Femur (tissue), 1 donor: Measurements from ENCODE around the gene FPGS.
"Not testable (repeated sequence)": the region's sequence is repeated elsewhere in the genome, so short reads cannot be mapped to it uniquely, and the experiment has no call there.

Source experiments
- DNase-seq: peaks from one replicate; pipeline ENCODE4 v3.0.0-alpha.2; 2017

FPGS gene, protein sequence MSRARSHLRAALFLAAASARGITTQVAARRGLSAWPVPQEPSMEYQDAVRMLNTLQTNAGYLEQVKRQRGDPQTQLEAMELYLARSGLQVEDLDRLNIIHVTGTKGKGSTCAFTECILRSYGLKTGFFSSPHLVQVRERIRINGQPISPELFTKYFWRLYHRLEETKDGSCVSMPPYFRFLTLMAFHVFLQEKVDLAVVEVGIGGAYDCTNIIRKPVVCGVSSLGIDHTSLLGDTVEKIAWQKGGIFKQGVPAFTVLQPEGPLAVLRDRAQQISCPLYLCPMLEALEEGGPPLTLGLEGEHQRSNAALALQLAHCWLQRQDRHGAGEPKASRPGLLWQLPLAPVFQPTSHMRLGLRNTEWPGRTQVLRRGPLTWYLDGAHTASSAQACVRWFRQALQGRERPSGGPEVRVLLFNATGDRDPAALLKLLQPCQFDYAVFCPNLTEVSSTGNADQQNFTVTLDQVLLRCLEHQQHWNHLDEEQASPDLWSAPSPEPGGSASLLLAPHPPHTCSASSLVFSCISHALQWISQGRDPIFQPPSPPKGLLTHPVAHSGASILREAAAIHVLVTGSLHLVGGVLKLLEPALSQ

DNA sequence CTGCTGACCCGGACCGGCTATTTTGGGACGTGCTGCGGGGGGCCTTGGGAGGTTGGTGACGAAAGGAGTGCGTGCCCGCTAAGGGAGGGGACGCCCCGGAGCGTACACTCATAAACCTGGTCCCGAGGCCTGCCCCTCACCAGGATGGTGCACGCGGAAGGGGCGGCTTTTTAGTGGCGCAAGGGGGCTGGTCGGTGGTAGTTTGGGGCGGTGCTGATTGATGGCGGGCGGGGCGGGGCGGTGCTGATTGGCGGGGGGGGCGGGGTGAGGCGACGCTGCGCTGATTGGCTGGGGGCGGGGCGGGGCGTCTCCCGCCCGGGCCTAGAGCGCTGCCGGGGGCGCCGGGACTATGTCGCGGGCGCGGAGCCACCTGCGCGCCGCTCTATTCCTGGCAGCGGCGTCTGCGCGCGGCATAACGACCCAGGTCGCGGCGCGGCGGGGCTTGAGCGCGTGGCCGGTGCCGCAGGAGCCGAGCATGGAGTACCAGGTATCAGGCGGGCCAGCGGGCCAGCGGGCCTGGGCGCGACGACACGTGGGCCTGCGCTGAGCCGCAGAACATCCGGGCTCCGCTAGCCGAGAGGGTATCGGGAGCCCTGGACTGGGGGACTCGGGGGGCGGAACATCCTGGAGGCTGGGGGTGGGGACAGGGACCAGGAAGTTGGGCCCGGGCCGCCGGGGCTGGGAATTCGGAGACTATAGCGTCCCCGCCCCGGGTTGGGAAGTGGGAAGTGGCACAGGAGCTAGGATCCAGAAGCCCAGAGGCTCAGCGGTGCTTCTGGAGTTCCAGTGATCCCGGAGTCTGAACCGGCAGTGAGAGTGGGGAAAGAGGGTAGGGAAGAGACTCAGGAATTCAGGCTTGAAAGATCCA, at the start of gene FPGS:
TSS of gene FPGS (plus strand) at position 307 of the 868 bp plus-strand sequence. CDS start at position 350, 43 bp downstream.
- peak; percentile 93 for DNase-seq

DNA sequence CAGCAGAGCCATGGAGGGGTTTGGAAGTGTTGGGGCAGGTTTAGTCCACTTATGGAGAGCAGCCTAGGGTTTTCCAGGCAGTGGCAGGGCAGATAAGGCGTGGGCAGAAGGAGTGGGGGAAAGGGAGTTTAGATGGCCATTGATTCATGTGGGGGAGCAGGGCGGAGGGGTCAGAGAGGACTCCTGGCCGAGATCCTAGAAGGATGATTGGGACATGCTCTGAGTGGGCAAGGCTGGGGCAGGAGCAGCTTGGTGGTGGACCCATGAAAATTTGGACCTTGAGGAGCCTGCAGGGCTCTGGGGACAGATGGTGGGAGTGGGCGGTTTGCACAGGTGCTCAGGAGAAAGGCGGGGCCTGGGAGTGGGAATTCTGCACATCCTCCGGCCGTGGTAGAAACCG, 49.5 kb upstream of the FPGS start:
- DNase-seq = no peak

DNA sequence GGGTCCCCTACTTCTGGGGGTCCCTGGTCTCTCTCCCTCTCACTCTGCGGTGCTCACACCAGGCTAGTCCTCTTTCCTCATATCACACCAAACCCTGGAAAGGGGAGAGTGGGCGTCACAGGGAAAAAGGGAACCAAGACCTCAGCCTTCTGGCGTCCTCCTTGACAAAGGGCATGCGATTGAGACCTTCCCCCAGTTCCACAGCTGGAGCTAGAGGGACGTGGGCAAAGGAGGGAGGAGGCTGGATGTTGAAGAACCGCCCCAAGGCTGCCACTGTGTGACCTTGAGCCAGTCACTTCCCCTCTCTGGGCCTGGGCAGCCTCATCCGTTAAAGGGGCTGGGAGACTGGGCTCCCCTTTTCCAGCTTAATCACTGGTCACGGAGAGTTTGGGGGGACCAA, 49.1 kb upstream of the FPGS start:
- no peak for DNase-seq

DNA sequence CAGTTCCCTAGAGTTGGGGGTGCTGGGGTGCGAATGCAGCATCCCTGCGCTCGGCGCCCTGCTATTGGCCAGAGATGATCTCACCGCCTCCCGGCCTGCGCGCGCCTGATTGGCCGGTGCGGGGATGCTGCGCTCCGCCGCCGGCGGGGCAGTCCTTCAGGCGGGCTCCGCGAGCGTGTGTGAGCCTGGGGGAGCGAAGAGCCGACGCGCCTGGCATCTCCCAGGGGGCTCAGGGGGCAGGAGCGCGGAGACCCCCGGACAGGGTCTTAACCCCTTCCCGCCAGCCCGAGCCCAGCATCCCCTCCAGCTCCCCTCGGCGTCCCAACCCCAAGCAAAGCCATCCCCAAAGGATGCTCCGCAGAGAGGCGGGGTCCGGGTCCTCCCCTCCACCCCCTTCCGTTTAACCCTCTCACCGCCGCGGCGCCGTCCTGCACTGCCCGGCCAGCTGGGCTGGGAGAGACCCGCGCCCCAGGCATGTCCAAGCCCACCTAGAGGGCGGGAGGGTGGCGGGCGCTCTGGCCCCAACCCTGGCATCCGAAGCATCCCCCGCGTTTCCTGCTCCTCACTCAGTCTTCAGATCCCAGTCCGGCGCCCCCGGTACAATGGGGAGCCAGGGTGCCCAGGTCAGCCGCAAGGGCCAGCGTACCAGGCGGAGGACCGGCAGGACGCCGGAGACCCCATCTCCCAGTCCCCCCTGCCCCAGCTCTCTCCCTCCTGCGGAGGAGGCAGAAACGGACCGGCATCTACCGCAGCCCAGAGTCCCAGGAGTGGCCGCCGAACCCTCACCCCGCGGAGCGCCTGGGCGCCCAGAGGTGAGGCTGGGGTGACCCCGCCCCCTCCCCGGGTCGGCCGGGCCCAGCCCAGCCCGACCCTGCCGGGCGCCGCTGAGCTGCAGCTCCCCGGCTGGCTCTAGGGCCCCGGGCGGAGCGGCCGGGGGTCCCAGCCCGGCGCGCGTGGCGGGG, 48.3 kb upstream of the FPGS start:
- DNase-seq = no peak

DNA sequence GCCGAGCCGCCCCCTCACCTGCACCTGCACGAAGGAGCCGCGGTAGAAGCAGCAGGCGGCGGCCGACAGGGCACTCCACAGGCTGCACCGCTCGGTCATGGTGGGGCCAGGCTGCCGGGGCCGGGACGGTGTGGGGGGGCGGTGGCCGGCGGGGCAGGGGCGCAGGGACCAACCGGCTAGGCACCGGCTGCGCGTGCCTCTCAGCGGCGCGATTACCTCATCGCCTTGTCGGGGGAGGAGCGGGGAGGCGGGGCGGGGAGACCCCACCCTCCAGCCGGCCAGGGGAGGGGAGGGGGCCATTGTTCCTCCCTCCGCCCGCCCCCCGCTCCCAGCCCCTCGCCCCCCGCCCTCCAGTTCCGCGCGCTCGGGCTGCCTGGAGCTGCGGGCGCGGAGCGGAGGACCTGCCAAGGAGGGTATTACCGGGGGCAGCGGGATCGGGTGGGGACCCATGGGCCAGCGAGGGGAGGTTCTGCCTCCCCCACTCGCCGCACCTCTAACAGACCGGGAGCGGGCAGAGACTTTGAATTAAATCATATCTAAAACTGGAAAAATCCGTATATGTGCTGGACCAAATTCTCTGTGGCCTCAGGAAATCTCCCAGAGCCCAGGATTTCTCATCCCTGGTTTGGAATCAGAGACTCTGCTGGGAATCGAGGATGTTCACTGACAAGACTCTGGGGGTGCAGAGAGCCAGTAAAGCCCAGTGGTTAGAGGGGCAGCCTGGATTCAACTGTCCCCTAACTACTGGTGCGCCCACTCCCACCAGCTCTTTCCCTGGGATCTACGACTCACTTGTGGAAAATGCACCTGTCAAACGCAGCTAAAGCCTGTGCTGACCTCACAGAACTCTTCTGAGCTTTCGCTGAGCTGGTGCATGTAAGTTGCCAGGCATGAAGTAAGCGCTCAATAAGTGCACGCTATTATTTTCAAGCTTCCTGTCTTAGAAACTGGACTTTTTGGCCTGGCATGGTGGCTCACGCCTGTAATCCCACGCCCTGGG, 47.3 kb upstream of the FPGS start:
- no peak for DNase-seq

DNA sequence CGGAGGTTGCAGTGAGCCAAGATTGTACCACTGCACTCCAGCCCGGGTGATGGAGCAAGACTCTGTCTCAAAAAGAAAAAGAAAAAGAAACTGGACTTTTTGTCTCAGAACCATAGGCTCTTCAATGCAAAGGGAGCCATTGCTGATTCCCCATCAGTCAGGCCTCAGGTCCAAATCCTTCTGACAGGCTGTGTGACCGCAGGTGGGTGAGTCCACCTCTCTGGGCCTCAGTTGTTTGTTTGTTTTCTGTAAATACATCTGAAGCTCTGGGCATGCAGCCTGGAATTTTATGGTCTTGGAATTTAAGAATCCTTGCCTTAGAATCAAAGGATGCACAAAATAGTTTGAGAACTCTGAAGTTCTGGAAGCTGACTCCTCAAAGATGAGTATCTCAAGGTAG, 46.4 kb upstream of the FPGS start:
- no peak for DNase-seq

DNA sequence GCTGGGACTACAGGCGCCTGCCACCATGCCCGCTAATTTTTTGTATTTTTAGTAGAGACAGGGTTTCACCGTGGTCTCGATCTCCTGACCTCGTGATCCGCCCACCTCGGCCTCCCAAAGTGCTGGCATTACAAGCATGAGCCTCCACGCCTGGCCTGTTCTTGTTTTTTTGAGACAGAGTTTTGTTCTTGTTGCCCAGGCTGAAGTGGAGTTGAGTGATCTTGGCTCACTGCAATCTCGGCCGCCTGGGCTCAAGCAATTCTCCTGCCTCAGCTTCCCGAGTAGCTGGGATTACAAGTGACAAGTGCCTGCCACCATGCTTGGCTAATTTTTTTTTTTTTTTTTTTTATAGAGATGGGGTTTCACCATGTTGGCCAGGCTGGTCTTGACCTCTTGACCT, 45.9 kb upstream of the FPGS start:
- DNase-seq = not testable (repeated sequence)

DNA sequence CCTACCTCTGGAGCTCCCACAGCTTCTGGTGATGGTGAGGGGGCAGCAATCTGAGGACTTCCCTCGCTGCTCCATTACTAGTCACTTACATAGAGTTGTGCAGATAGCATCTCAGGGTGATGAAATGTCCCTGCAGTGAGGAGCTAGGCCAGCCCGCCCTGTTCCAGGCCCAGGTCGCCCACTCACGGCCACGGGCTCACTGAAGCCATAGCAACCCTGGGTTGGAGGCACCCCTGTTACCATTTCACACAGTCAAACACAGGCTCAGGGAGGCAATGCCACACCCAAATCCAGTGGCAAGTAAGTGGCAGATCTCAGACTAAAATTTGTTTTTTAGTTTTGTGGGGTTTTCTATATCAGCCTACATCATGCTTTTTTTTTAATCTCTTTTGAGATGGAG, 43.8 kb upstream of the FPGS start:
- no peak for DNase-seq

DNA sequence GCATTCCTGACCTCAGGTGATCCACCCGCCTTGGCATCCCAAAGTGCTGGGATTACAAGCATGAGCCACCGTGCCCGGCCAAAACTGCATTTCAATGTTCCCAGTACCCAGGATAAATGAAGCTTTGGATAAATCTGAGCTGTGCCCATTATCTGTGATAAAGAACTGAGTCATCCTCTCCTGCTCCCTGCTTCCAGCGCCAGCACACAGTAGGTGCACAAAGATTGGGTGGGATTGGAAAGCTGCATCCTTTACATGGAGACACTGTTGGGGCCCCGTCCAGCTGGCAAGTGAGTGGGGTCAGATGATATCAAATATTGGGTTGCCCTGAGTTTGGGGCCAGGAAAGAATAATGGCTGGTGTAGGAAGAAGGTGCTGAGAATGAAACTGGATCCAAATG, 41.6 kb upstream of the FPGS start:
- no peak for DNase-seq

DNA sequence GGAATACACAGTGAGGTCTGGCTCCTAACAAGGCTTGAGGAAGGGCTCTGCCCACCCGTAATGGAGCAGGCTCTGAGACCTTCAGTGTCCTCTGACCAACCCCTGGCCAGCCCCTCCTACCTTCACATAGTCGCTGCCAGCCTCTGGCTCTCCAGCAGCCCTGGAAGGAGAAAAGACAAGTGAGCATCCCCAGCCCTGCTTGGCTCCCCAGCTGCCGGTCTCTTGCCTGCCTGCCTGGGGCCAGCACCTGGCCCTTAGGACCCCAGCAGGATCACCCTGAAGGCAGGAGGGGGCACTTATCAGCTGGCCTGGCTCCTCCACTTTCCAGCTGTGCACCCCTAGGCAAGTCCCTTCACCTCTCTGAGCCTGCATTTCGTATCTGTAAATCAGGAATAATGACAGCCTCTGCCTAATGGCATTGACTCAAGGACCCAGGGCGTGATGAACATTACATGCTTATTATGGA, 41.2 kb upstream of the FPGS start:
- no peak for DNase-seq

DNA sequence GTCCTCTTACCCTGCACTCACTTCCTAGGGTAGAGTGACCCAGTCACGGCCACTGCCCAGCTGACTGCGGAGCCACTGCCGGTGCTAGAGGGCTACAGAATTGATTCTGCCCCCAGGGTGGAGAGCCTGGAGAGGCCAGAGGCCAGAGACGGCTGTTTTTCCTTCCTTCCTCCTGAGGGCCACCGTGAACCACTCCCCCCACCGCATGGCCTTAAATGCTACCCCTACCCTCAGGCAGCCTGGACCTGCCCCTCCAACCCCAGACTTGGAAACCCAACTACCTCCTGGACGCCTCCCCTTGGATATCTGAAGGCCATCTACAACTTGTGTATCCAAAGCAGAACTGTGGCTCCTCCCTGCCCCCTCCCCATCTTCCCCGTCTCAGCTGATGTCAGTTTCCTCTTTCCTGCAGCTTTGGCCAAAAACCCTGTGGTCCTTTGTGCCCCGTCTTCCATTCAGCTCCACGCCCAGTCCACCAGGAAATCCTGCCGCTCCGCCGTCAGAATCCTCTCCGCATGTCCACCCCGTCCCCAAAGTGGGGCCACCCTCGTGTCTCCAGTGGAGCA, 40.5 kb upstream of the FPGS start:
- no peak for DNase-seq

DNA sequence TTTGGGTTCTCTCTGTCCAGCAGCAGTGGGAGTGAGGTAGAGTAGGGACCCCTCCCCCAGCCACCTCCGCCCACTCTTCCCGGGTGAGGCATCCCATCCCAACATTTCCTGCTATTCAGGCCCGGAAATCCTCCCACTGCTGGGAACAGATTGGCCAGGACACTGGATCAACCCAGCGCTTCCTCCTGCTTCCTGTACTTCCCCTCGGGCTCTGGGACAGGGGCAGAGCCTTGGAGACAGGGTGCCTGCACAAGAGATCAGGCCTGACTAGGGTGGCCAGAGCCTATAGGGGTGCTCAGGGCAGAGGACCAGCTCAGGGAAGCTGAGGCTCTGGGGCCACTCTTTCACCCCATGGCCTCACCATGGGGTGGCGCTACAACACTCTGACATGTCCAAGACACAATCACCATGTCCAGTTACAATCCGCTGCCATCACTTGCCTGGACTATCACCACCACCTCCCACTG, 38.7 kb upstream of the FPGS start:
- DNase-seq = peak; percentile 62

DNA sequence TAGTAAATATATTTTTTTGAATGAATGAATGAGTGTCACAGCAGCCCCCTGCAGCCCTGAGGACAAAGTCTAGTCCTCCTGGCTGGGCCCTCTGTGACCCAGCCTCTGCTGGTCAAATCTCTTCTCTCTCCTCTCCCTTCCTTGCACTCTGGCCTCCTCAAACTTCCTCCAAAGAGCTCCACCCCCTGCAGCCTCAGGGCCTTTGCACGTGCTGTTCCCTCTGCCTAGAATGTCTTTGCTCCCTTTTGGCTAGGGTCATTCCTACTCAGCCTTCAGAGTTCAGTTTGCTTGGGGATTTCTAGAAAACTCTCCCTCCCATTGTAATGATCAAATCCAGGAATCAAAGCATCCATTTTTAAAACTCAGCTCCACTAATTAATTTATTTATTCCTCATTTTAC, 37.3 kb upstream of the FPGS start:
- no peak for DNase-seq

DNA sequence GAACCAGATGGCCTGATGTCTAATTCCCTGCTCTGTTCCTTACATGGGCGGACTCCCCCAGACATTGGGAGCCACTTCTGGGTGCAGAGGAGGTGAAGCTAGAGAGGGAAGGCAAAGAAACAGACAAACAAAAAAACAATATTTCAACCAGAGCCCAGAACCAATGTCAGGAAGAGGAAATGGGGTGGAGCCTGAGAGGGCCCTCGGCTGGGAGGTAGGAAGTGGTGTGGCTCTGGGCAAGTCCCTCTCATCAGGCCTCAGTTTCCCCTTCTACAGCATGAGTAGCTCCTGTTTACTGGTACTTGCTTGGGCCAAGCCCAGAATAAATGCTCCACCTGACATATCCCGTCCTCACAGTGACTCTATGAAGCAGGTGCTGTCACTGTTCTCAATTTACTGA, 35.3 kb upstream of the FPGS start:
- DNase-seq = no peak

DNA sequence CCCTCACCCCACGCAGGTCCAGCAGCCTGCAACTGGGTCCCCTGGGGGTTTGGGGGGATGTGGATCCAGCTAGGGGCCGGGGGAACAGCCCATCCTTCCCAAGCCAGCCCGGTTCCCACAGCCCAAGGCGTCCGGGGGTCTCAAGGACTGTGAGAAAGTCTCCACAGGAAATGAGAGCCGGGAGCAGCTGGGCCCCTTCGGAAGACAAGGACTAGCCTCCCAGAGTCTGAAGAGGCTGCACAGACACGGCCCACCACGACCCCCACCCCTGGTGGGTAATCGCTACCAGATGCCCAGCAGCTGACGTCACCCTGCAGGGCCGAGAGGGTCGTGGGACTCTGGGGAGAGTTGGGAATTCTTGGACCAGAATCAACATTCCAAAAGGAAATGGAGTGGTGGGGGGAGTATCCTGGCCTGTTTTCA, 34.8 kb upstream of the FPGS start:
- peak; percentile 55 for DNase-seq

DNA sequence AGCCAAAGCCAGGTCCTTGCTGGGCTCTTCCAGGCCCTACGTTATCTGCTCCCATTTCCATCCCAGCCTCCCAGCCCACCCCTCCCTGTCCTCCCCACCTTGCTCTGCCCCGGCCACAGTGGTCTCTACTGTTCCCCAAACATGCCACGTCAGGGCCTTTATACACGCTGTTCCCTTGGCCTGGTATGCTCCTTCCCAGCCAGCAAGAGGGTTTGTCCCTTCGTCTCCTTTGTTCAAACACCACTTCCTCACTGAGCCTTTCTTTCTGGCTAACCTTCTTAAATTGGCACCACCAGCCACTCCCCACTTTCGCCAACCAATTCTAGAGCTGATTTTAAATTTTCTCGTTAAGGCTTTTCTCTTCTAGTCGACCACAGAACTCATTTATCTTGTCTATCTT, 34.0 kb upstream of the FPGS start:
- no peak for DNase-seq

DNA sequence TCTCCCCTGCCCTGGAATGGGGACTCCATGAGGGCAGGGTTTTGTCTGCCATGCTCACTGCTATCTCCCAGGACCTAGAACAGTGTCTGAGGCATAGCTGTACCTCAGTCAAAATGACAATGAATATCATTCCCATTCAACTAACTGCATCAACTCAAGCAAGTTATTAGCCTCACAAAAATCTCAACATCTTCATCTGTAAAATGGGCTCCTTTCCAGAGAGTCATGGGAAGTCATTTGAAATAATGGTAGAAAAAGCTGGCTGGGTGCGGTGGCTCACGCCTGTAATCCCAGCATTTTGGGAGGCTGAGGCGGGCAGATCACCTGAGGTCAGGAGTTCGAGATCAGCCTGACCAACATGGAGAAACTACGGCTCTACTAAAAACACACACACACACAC, 33.6 kb upstream of the FPGS start:
- DNase-seq = no peak

DNA sequence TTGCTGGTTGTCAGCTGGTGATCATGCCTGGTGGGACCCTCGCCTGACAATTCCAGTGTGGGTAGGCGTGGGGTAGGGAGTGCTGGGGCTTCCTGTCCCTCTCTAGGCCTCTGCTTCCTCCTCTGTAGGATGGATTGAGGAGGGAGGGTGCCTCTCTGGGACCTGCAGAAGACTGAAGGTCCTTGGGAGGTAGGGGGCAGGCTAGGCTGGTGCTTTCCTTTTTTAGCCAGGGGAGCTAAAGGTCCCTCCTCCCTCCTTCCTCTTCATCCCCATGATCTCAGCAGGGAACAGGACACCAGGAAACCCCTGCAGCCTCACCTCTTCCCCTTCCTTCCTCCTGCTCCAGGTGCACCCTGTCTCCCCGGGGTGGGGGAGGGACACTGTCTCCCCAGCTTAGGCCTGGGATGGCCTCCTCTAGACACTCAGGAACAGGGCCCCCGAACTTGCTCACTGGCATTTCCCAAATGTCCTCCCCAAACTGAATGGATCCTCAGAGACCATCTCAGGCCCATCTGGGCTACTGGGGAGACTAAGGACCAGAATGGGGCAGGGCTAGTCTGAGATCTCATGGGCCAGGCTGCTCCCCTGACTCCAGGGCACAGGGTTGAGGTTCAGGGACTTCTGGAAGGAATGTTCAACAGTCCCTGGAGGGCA, 32.6 kb upstream of the FPGS start:
- no peak for DNase-seq

DNA sequence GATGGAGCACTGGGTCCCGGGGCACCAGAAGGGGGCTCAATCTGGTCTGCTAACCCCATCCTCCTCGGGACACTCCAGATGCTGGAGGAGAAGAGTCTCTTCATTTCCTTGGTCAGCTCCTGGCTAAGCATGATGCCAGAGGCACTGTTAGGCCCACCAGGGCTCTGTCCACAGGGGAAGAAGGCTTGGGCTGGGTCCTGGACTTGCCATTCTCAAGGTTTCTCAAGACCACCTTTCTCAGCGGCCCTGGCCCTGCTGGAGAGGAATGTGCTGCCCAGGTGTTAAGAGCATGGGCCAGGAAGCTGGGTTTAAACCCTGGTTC, 32.1 kb upstream of the FPGS start:
- DNase-seq = no peak

DNA sequence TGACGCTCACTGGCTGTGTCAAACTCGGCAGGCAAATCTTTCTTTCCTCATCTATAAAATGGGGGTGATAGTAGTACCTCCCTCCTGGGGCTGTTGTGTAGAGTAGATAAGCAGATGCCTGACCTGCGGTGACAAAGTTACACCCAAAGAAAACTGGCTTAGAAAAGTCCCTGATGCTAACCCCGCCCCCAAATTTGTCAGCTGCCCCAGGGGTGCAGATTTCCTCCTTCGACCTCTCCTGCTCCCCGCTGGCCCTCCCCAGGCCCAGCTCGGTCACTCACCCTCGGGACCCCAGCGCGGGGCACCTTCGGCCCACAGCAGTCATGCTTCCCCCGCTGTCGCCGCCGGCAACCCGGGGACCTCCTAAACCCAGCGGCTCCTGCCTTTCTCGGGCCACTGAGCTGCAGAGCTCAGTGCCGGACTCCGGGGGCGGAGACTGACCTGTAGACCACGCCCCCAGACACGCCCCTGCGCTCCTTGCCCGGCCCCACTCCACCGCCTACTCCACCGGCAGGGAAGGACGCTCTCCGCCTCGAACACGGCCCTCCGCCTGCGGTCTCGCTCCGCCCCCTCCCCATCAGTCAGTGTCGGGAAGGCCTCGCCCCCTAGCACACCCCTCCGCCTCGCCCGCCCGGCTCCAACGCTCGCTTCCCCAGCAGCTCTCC, 31.6 kb upstream of the FPGS start:
- DNase-seq = peak; percentile 99
